HG03432 (cell line): ENCODE measurements around the gene C11orf42.
"Not testable (repeated sequence)": the region's sequence is repeated elsewhere in the genome, so short reads cannot be mapped to it uniquely, and the experiment has no call there.

Experiments
- ATAC-seq: cut with Tn5 transposase; IDR thresholded peaks from one replicate; pipeline ENCODE4 v1.9.1; 2021; ENCODE audit warnings: mild to moderate bottlenecking, moderate library complexity; ENCODE audit not compliant: unreplicated experiment

C11orf42 gene

GRCh38 chr11:6217722-6218121 lies 12.4 kb downstream of the C11orf42 start:
- no peak for ATAC-seq

GRCh38 chr11:6219359-6219758 lies 14.0 kb downstream of the C11orf42 start:
- no peak for ATAC-seq

- no peak for ATAC-seq
Measured at GRCh38 chr11:6223854-6224253, 18.5 kb downstream of the C11orf42 start.

- ATAC-seq = no peak
Measured at GRCh38 chr11:6224421-6224820, 19.1 kb downstream of the C11orf42 start.

DNA sequence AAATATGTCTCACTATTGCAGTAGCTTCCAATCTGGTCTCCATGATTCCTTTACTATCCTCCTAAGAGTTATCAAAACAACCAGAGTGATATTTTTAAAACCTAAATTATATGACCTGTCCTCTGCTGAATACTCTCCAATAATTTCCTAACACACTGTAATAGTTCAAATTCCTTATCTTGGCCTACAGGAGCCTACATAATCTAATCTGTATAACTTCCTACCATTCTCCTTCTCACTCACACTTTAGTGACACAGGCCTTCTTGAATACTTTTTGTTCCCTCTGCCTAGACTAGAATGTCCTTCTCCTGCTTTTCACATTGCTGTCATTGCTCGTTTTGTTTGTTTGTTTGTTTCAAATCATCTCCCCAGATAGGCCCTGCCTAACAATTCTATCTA lies 19.7 kb downstream of the C11orf42 start:
- no peak for ATAC-seq

- no peak for ATAC-seq
Measured at GRCh38 chr11:6225896-6226295, 20.5 kb downstream of the C11orf42 start.

DNA sequence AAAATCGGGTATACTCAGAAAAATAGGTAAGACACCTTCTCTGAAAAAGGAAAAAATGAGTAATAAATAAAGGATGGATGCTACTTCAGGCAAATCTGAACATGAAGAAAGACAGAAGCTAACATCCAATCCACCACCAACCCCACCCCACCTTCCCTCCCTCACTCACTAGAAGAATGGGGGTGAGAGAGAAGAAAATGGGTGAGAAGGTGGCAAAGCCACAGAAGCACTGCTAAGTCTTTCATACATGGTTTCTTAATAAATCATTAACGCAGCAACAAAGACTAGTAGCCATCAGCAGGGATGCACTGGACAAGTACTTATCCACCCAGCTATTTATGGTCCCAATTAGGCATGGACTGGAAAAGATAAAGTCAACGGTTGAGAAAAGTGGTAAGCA lies 23.2 kb downstream of the C11orf42 start:
- no peak for ATAC-seq

DNA sequence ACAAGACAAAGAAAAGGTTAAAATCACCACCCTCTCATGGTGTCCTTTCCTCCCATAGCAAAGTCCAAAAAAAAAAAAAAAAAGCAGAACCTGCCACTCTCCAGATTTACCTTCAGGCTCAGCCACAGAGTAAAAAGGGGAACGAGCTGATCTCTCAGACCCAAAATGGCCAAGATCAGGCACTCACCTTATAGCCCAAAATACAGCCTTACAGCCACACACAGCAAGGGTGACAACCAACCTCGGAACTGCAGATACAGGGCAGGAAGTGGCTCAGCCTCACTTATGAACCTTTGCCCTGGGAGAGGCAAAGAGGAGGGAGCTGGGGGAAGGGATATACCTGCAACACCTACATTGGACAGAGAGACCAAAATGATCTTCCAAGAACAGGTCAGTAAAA lies 24.6 kb downstream of the C11orf42 start:
- ATAC-seq = no peak

DNA sequence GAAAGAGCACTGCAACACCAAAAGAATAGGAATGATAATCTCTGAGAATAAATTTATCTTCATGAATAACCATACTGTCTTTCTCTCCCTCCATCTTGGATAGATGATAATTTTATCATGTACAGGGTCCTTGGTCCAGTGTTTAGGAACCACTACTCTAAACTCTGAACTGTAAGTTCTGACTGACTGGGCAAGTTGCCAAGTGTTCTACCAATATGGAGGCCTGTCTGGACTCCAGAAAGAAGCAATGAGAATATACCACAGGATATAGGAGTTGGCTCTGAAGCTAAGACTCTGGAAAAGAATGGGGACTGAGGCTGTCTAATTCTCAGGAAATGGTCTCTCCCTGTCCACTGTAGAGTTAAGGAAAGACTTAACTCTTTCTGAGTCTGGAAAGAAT lies 27.5 kb downstream of the C11orf42 start:
- no peak for ATAC-seq

DNA sequence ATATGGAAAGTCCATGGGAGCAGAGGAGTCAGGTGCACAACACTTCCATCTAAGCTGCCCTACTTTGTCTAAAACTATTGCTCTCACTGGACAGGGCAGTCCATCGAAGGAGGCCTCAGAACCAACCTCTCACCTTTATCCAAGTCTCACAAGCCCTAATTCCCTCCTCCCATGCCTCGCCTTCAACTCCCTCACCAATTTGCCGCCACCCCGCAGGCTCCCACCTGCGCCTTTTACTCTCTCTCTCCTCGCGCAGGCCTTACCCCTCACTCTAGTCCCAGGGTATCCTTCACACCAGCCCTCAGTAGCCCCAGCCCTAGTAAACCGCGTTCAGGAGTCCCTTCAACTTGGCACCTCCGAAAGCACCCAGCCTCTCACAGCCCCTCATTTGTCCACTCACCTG lies 28.6 kb downstream of the C11orf42 start:
- no peak for ATAC-seq

- ATAC-seq = peak; percentile 94
Measured at GRCh38 chr11:6234387-6235107, 29.2 kb downstream of the C11orf42 start, which contains the start of gene FHIP1B. Gene FHIP1B (minus strand): TSS chr11:6234636. CDS start chr11:6224516, 10,120 bp downstream.

DNA sequence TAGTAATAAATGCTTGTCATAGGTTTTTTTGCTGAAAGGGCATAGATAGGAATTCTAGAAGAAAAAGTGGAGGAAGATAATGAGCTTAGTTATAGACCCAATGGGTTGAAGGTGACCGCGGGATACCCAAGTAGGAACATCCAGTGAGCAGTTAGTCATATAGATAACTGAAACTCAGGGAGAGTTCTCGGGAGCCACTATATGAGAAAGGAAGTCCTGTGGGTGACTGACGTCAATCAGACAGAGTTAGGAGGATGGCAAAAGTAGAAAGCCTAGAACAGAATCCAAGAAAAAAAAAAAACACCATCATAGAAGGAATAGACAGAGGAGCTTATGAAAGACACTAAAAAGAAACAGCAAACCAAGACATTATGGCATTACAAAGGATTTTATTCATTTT lies 31.9 kb downstream of the C11orf42 start:
- no peak for ATAC-seq

GRCh38 chr11:6237761-6238302 lies 32.5 kb downstream of the C11orf42 start:
- no peak for ATAC-seq

DNA sequence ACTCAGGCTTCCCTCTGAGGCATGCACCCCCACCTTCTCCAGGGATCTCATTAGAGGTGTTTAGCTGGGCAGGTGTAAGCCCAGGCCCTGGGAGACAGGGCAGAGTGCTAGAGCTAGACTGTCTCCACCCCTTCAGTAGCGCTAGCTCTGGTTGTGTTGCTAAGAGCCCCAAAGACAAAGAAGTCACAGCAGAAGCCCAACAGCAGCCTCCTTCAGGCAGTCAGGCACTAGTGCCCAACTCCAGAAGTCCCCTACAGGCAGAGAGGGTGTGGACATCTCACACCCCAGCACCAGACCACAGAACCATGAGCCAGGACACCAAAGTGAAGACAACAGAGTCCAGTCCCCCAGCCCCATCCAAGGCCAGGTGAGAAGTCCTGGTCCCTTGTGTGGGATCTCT lies 33.5 kb downstream of the C11orf42 start, which contains the start of gene CNGA4:
Gene CNGA4, plus strand, starts transcription at position 188 of the 400 bp plus-strand sequence. Its CDS starts 118 bp downstream, at position 306.
- ATAC-seq = no peak

- ATAC-seq = no peak
Measured at GRCh38 chr11:6240139-6240538, 34.8 kb downstream of the C11orf42 start.

GRCh38 chr11:6240781-6241180 lies 35.4 kb downstream of the C11orf42 start:
- no peak for ATAC-seq

- ATAC-seq = no peak
Measured at GRCh38 chr11:6241316-6241715, 36.0 kb downstream of the C11orf42 start.

DNA sequence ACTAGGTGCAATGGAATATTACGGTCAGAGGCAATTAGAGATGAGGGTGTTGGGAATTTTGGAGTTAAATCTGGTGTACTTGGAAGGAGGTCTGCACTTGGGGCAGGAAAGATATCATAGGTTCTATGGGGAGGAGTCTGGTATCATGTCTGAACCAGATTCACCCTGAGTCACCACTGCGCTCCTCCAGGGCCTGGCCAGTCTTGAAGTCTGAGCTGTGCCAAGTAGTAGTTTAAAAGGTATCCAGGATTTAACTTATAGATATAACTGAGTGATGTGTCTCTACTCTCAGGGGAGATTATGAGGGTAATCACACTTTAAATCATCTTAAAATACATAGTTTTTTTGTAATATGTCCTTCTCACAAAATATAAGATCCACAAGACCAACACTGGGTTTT lies 40.2 kb downstream of the C11orf42 start:
- ATAC-seq = no peak

DNA sequence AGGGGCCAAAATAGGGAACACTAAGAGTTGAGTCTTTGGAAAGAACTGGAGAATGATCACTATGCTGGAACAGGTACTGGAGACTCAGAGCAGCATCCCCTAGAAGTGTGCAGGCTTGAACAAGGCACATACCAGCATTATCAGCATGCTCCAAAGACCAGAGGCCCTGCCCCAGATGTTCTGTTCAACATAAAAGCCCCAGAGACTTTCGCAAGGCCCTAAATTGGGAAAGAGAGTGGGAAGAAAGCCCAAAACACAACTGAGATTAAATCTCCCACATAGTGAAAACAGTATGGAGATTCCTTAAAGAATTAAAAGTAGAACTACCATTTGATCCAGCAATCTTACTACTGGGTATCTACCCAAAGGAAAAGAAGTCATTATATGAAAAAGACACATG lies 42.9 kb downstream of the C11orf42 start:
- no peak for ATAC-seq

- not testable (repeated sequence) for ATAC-seq
Measured at GRCh38 chr11:6248897-6249296, 43.5 kb downstream of the C11orf42 start.

- ATAC-seq = no peak
Measured at GRCh38 chr11:6249770-6250555, 44.6 kb downstream of the C11orf42 start.
